A673 (cell line): ENCODE results near the gene NUP210L. TPM values are rescaled to one million over a fixed set of nuclear protein-coding genes. Genes with fewer than 3 reads are reported as not detected.

ENCODE experiments used
- BruUV-seq: library from RNA; stranded (reverse); fragments of 400-500 nt; replicated peaks from 2 replicates; lab custom pipeline; 2021; lab: Mats Ljungman, UMichigan
- CTCF ChIA-PET: fragments of 300-600 bp; sonication (Branson Sonifier 250); formaldehyde crosslinking; loops from one replicate; lab custom pipeline; 2022; ENCODE audit warnings: antibody characterized with exemption; lab: Charles Lee
- POLR2A ChIA-PET: fragments of 300-600 bp; sonication (Branson Sonifier 250); formaldehyde crosslinking; loops from one replicate; lab custom pipeline; 2022; ENCODE audit warnings: antibody characterized with exemption; ENCODE audit not compliant: low non-redundant PET; lab: Charles Lee
- DNase-seq: peaks from one replicate; pipeline ENCODE4 v3.0.0-alpha.2; 2015; ENCODE audit warnings: low spot score
- H3K27ac ChIP-seq: fragments of 200-600 bp; sonication (generic); 2 replicates; pipeline ENCODE4 v1.5.1; 2016; ENCODE audit warnings: mixed run types, low read depth, mild to moderate bottlenecking, mixed read lengths, antibody characterized with exemption, low read length; ENCODE audit not compliant: poor library complexity, severe bottlenecking
- H3K27me3 ChIP-seq: fragments of 200-600 bp; sonication (generic); replicated peaks from 2 replicates; pipeline ENCODE4 v1.6.1; 2017; ENCODE audit warnings: mixed run types, low read depth, mild to moderate bottlenecking, mixed read lengths, antibody characterized with exemption, low read length; ENCODE audit not compliant: insufficient read depth, poor library complexity
- H3K36me3 ChIP-seq: fragments of 200-600 bp; sonication (generic); 2 replicates; pipeline ENCODE4 v1.6.1; 2016; ENCODE audit warnings: mixed run types, mild to moderate bottlenecking, mixed read lengths, antibody characterized with exemption, low read length; ENCODE audit not compliant: insufficient read depth, poor library complexity, severe bottlenecking
- H3K4me1 ChIP-seq: fragments of 200-600 bp; sonication (generic); 2 replicates; pipeline ENCODE4 v1.6.1; 2017; ENCODE audit warnings: mixed run types, mild to moderate bottlenecking, mixed read lengths, antibody characterized with exemption, low read length; ENCODE audit not compliant: insufficient read depth, poor library complexity, severe bottlenecking
- H3K4me3 ChIP-seq: fragments of 200-600 bp; sonication (generic); 2 replicates; pipeline ENCODE4 v1.5.1; 2016; ENCODE audit warnings: low read depth, mixed run types, mild to moderate bottlenecking, mixed read lengths, low read length; ENCODE audit not compliant: poor library complexity, severe bottlenecking
- H3K9me3 ChIP-seq: fragments of 200-600 bp; sonication (generic); 2 replicates; pipeline ENCODE4 v1.6.1; 2016; ENCODE audit warnings: mixed run types, low read depth, mild to moderate bottlenecking, mixed read lengths, antibody characterized with exemption, low read length; ENCODE audit not compliant: poor library complexity, severe bottlenecking
- CTCF ChIP-seq: fragments of 300-800, 200-600 bp; sonication (generic); conservative IDR thresholded peaks from 2 replicates; pipeline ENCODE4 v1.5.1; 2017; ENCODE audit warnings: low read depth, mild to moderate bottlenecking, antibody characterized with exemption, low read length, moderate library complexity, mixed read lengths
- EZH2 ChIP-seq: fragments of 200-600 bp; sonication (generic); IDR thresholded peaks from 2 replicates; pipeline ENCODE4 v1.6.1; 2017; ENCODE audit warnings: borderline replicate concordance, low read depth, mild to moderate bottlenecking, mixed read lengths, antibody characterized with exemption, low read length; ENCODE audit not compliant: poor library complexity, severe bottlenecking
- intact Hi-C: fragments of 100-400 bp; cut with micrococcal nuclease; formaldehyde crosslinking; loops from one replicate; pipeline ENCODE4 v1.10.0; 2022; ENCODE audit not compliant: unreplicated experiment
- total RNA-seq: library from RNA; stranded (reverse); gene quantifications from 2 replicates; pipeline ENCODE4 v1.2.3, GENCODE V29; 2021

NUP210L gene
- total RNA-seq, 1 experiment from 2014 or later = 0.04 TPM

DNA sequence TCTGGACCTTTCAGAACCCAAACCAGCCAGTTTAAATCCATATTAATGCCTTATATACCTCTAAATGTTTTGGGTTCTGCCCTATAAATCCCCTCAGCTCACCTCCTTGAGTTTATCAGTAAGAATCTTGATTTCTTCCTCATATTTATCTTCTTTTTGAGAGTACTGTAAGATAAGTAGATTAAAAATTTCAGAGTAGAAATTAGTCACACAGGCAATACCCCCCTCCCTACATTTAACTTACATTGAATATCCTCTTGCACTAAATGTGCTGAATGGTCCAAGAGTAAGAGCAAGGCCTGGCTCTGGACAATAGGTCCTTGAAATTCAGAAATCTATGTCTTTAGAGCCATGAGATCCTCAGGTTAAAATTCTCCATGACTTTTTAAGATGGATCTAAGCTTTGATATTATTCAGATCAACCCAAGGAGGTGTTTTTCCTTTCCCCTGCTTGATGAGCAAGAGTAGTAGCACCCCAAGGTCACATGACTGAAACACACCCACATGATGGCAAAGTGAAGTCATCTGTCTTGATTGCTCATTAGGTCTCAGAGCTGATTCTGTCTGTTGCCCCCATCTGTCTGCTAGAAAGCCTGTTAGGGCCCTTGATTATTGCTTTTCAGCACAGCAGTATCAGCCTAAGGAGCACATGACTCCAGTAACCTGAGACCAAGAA lies 15.8 kb upstream of the NUP210L start:
- BruUV-seq = no TSS peak
- peaks cover 90% of the 10 kb centered on the region for H3K36me3 ChIP-seq
- H3K27me3 ChIP-seq = no peaks in the 10 kb centered on the region
- no peaks in the 10 kb centered on the region for H3K4me1 ChIP-seq
- CTCF ChIA-PET = no interaction called here
- no peak overlapping the region for H3K4me3 ChIP-seq
- intact Hi-C loops = no loop called here
- H3K27ac ChIP-seq = no peak overlapping the region
- no peaks in the 10 kb centered on the region for H3K9me3 ChIP-seq
- TF ChIP-seq EZH2 (no peak), CTCF (no peak)
- DNase-seq = no peak
- POLR2A ChIA-PET = interaction anchor here (0.6 kb wide), 1 partner anchor 156 kb away, joined by 3 read pairs; no protein-coding TSS in a partner anchor

GRCh38 chr1:154167461-154167860 lies 12.6 kb upstream of the NUP210L start:
- ChIA-PET POLR2A (no interaction called here), CTCF (no interaction called here)
- Histone ChIP-seq H3K4me1 (no peaks in the 10 kb centered on the region), H3K27me3 (no peaks in the 10 kb centered on the region), H3K4me3 (no peak overlapping the region), H3K36me3 (peaks cover 93% of the 10 kb centered on the region), H3K27ac (no peak overlapping the region), H3K9me3 (no peaks in the 10 kb centered on the region)
- no peak for DNase-seq
- TF ChIP-seq CTCF (no peak), EZH2 (no peak)
- intact Hi-C loops = no loop called here
- no TSS peak for BruUV-seq

GRCh38 chr1:154166207-154166606 lies 11.3 kb upstream of the NUP210L start:
- TF ChIP-seq CTCF = no peak
- no peak for TF ChIP-seq EZH2
- Histone ChIP-seq H3K4me1 (no peaks in the 10 kb centered on the region), H3K27ac (no peak overlapping the region), H3K9me3 (no peaks in the 10 kb centered on the region), H3K4me3 (no peak overlapping the region), H3K27me3 (no peaks in the 10 kb centered on the region), H3K36me3 (peaks cover 93% of the 10 kb centered on the region)
- intact Hi-C loops = no loop called here
- POLR2A ChIA-PET = no interaction called here
- no peak for DNase-seq
- BruUV-seq = no TSS peak
- CTCF ChIA-PET = no interaction called here
